Osteocyte (in vitro differentiated cells): ENCODE results near the gene ARID3A. TPM values are rescaled to one million over a fixed set of nuclear protein-coding genes. Genes with fewer than 3 reads are reported as not detected.

ENCODE experiments used
- DNase-seq: peaks from one replicate; pipeline ENCODE4 v3.0.0; 2021; ENCODE audit warnings: mixed read lengths; ENCODE audit not compliant: unreplicated experiment; ENCODE audit errors: extremely low spot score
- H3K27ac Mint-ChIP-seq: one replicate; pipeline ENCODE4 v1.8.0; 2021; ENCODE audit warnings: mild to moderate bottlenecking, mixed read lengths; ENCODE audit not compliant: unreplicated experiment
- H3K27me3 Mint-ChIP-seq: one replicate; pipeline ENCODE4 v1.8.0; 2021; ENCODE audit warnings: mixed read lengths; ENCODE audit not compliant: unreplicated experiment
- H3K36me3 Mint-ChIP-seq: one replicate; pipeline ENCODE4 v1.8.0; 2021; ENCODE audit warnings: mixed read lengths; ENCODE audit not compliant: unreplicated experiment
- H3K4me1 Mint-ChIP-seq: one replicate; pipeline ENCODE4 v1.8.0; 2021; ENCODE audit warnings: mixed read lengths; ENCODE audit not compliant: unreplicated experiment
- H3K4me3 Mint-ChIP-seq: one replicate; pipeline ENCODE4 v1.8.0; 2021; ENCODE audit warnings: mild to moderate bottlenecking, moderate library complexity, mixed read lengths; ENCODE audit not compliant: unreplicated experiment
- H3K9me3 Mint-ChIP-seq: one replicate; pipeline ENCODE4 v1.8.0; 2021; ENCODE audit warnings: mixed read lengths; ENCODE audit not compliant: unreplicated experiment
- CTCF ChIP-seq: fragments of 200-600 bp; sonication (generic); IDR thresholded peaks from 2 replicates; pipeline ENCODE4 v1.5.0; 2021; ENCODE audit warnings: antibody characterized with exemption, mild to moderate bottlenecking, moderate library complexity
- total RNA-seq: library from RNA; stranded (reverse); gene quantifications from 2 replicates; pipeline ENCODE4 v1.2.1, GENCODE V29; 2021

The ARID3A gene
- total RNA-seq, 1 donor from 2014 or later, result 16.8 TPM

DNA sequence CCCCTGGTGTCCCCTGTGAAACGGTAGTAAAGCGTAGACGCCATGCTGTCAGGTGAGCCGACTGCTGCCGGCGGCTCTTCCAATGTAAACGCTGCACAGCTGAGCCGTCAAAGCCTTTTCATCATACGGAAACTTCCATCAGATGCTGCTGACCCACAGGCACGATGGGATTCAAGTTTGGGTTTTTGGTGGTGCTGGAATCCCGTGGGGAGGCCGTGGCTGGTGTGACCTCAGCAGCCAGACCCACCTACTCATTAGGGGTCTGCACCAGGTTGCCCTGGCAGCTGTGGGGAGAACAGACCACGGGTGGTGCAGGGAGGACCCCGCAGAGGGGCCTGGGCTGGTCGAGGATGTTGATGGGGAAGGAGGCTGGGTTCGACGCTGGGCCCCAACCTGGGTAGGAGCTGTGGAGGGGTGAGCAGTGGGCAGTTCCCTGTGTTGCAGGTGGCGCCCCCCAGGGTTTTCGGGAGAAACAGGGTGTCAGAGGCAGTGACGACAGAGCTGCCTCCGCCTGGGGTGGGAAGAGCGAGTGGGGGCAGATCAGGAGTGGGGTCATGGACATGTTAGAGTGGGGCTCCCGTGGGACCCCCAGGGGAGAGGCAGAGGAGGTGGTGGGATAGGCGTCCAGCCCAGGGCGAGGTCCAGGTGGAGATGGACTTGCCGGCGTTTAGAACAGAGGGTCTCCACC, 81.0 kb downstream of the ARID3A start:
- no peak for DNase-seq

GRCh38 chr19:1007399-1008251, 81.8 kb downstream of the ARID3A start:
- Mint-ChIP-seq H3K27me3 (peaks cover 1% of the 10 kb centered on the region), H3K4me1 (no peaks in the 10 kb centered on the region), H3K4me3 (no peak overlapping the region), H3K9me3 (no peaks in the 10 kb centered on the region), H3K27ac (no peak overlapping the region), H3K36me3 (peaks cover 4% of the 10 kb centered on the region)
- no peak for TF ChIP-seq CTCF
- no peak for DNase-seq

More for the DNA sequence above, 81.0 kb downstream of the ARID3A start:
- peaks cover 3% of the 10 kb centered on the region for H3K36me3 Mint-ChIP-seq
- peaks cover 5% of the 10 kb centered on the region for H3K27me3 Mint-ChIP-seq
- no peak for TF ChIP-seq CTCF
- no peaks in the 10 kb centered on the region for H3K9me3 Mint-ChIP-seq
- no peak overlapping the region for H3K4me3 Mint-ChIP-seq
- no peaks in the 10 kb centered on the region for H3K4me1 Mint-ChIP-seq
- no peak overlapping the region for H3K27ac Mint-ChIP-seq

GRCh38 chr19:1008268-1009040, 82.6 kb downstream of the ARID3A start:
- H3K4me3 Mint-ChIP-seq, result no peak overlapping the region
- no peaks in the 10 kb centered on the region for H3K9me3 Mint-ChIP-seq
- H3K27ac Mint-ChIP-seq, result no peak overlapping the region
- H3K27me3 Mint-ChIP-seq, result no peaks in the 10 kb centered on the region
- no peak for TF ChIP-seq CTCF
- no peaks in the 10 kb centered on the region for H3K4me1 Mint-ChIP-seq
- DNase-seq, result no peak
- H3K36me3 Mint-ChIP-seq, result peaks cover 4% of the 10 kb centered on the region

DNA sequence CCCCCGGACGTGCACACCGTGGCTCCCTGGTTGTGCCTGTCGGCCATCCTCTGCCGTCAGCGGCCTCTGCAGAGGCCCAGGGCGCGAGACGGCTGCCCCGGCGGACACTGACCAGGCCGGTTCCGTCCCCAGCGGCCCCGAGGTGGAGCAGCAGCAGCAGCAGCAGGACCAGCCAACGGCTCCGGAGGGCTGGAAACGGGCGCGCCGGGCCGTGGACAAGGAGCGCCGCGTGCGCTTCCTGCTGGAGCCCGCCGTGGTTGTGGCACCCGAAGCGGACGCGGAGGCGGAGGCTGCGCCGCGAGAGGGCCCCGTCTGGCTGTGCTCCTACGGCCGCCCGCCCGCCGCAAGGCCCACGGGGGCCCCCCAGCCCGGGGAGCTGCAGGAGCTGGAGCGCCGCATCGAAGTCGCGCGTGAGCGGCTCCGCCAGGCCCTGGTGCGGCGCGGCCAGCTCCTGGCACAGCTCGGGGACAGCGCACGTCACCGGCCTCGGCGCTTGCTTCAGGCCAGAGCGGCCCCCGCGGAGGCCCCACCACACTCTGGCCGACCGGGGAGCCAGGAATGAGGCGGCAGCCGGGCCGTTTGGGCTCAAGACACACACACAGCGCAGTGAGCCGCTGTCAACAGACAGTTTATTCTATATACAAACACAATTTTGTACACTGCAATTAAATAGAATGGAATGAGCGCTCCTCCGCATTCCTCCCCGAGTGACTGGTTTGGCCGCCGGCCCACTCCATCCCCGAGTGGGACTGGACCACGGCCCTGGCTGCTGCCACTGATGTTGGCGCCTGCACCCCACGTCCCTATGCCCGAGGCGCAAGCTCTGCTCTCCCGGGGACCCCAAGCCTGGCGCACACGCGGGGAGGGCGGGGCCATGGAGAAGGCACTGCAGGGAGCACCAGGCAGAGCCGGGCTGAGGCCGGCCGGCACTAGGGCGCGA, 83.5 kb downstream of the ARID3A start:
- DNase-seq, result no peak
- Mint-ChIP-seq H3K27ac (no peak overlapping the region), H3K27me3 (no peaks in the 10 kb centered on the region), H3K4me1 (no peaks in the 10 kb centered on the region), H3K36me3 (peaks cover 6% of the 10 kb centered on the region), H3K4me3 (no peak overlapping the region), H3K9me3 (no peaks in the 10 kb centered on the region)
- no peak for TF ChIP-seq CTCF
